GM12873 (cell line): Measurements from ENCODE around the gene TLR6.

Experiments used
- CTCF ChIP-seq: IDR thresholded peaks from 2 replicates; pipeline ENCODE4 v1.5.1; 2012; ENCODE audit warnings: low read depth, mild to moderate bottlenecking, moderate library complexity, low read length, control low read depth; ENCODE audit not compliant: insufficient read depth; ENCODE audit errors: missing control alignments

Gene TLR6

GRCh38 chr4:38803833-38804653 lies 52.6 kb downstream of the TLR6 start:
- TF ChIP-seq CTCF, result no peak

GRCh38 chr4:38802561-38803355 lies 53.9 kb downstream of the TLR6 start:
- no peak for TF ChIP-seq CTCF

GRCh38 chr4:38800961-38801450 lies 55.6 kb downstream of the TLR6 start:
- no peak for TF ChIP-seq CTCF

GRCh38 chr4:38800366-38800765 lies 56.3 kb downstream of the TLR6 start:
- no peak for TF ChIP-seq CTCF

GRCh38 chr4:38795087-38795486 lies 61.5 kb downstream of the TLR6 start:
- TF ChIP-seq CTCF, result no peak

GRCh38 chr4:38794051-38794450 lies 62.6 kb downstream of the TLR6 start:
- TF ChIP-seq CTCF, result no peak

- TF ChIP-seq CTCF, result no peak
These were observed 65.6 kb downstream of the TLR6 start for GRCh38 chr4:38791010-38791409.
